SU-DHL-6 (cell line): Measurements from ENCODE around the gene KIF3B.

ENCODE experiments used
- EZH2phosphoT487 ChIP-seq: fragments of 200-600 bp; sonication (generic), shearing (Covaris generic); conservative IDR thresholded peaks from 2 replicates; pipeline ENCODE4 v1.6.1; 2018; ENCODE audit warnings: mild to moderate bottlenecking, antibody characterized with exemption, low read length, moderate library complexity, mixed read lengths
- TF ChIP-seq, protein P1 (sequence below): fragments of 200-600 bp; sonication (generic); IDR thresholded peaks from one replicate; pipeline ENCODE4 v1.5.1; 2017; ENCODE audit warnings: antibody characterized with exemption, mild to moderate bottlenecking, low read length, moderate library complexity; ENCODE audit not compliant: insufficient read depth, poor library complexity, severe bottlenecking

DNA sequence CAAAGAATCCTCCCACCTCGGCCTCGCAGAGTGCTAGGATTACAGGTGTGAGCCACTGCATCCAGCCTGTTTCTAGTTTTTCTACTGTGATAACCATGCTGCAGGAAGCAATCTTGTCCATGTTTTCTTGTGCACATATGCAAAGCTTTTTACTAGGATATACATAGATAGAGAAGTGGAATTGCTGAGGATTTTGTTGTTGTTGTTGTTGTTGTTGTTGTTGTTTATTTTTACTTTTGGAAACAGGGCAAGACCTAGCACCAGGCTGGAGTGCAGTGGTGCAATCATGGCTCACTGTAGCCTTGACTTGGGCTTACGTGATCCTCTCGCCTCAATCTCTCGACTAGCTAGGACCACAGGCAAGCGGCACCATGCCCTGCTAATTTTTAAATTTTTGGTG, 23.2 kb downstream of the KIF3B start:
- TF ChIP-seq, protein P1, sequence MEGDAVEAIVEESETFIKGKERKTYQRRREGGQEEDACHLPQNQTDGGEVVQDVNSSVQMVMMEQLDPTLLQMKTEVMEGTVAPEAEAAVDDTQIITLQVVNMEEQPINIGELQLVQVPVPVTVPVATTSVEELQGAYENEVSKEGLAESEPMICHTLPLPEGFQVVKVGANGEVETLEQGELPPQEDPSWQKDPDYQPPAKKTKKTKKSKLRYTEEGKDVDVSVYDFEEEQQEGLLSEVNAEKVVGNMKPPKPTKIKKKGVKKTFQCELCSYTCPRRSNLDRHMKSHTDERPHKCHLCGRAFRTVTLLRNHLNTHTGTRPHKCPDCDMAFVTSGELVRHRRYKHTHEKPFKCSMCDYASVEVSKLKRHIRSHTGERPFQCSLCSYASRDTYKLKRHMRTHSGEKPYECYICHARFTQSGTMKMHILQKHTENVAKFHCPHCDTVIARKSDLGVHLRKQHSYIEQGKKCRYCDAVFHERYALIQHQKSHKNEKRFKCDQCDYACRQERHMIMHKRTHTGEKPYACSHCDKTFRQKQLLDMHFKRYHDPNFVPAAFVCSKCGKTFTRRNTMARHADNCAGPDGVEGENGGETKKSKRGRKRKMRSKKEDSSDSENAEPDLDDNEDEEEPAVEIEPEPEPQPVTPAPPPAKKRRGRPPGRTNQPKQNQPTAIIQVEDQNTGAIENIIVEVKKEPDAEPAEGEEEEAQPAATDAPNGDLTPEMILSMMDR: no peak
- no peak for TF ChIP-seq EZH2phosphoT487
